CD4-positive, alpha-beta T cell treated with Interleukin-6 for 4 hours (primary cell): ENCODE data around the gene ENO2.

Experiments used
- DNase-seq: peaks from one replicate; pipeline ENCODE4 v3.0.0-alpha.2; 2020; ENCODE audit warnings: mixed read lengths

ENO2 gene

DNA sequence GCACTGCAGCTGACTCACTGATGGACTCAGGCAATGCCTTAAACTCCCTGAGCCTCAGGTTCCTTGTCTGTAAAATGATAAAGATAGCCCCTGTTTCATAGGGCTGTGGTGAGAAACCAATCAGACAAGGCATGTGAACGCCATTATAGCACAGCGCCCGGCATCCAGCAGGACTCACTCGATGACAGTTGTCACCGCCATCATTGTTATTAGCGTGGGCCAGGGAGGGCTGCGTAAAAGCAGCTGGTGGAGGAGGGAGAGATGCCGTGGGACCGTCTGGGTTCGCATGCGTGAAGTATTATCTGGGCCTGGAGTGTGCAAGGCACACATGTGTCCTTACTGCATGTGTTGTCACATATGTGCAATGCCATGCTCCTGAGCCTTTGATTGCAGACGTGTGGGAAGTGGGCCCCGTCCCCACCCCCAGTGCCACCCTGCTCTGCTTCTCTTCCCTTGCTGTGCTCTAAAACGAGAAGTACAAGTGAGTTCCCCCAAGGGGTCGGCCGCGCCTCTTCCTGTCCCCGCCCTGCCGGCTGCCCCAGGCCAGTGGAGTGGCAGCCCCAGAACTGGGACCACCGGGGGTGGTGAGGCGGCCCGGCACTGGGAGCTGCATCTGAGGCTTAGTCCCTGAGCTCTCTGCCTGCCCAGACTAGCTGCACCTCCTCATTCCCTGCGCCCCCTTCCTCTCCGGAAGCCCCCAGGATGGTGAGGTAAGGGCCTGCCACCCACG is 36.6 kb downstream of the ENO2 start, which contains the start of gene PTPN6:
TSS of gene PTPN6 (plus strand) at position 546 of the 730 bp plus-strand sequence. CDS start at position 703, 157 bp downstream.
- DNase-seq = peak; percentile 76

DNA sequence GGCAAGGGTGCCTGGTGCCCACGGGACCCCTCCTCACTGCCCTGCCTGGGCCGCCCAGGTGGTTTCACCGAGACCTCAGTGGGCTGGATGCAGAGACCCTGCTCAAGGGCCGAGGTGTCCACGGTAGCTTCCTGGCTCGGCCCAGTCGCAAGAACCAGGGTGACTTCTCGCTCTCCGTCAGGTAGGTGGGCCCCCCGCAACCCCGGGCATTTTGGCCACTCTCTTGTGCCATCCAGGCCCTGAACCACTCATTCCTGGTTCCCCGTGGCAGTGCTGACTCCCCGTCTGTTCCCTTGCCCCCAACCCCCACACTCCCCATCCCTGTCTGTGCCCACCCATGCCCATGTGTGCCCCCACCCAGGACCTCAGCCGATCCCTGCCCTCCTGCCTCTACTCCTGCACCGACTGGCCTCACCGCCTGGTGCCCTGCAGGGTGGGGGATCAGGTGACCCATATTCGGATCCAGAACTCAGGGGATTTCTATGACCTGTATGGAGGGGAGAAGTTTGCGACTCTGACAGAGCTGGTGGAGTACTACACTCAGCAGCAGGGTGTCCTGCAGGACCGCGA is 37.3 kb downstream of the ENO2 start:
- peak; percentile 44 for DNase-seq

- DNase-seq = peak; percentile 33
Measured at GRCh38 chr12:6952121-6952862, 37.9 kb downstream of the ENO2 start.

GRCh38 chr12:6952863-6953441 is 38.6 kb downstream of the ENO2 start:
- DNase-seq = no peak

- DNase-seq = peak; percentile 69
Measured at GRCh38 chr12:6953442-6954315, 39.3 kb downstream of the ENO2 start.

- no peak for DNase-seq
Measured at GRCh38 chr12:6954316-6955107, 40.1 kb downstream of the ENO2 start.

- no peak for DNase-seq
Measured at GRCh38 chr12:6955108-6956020, 41.0 kb downstream of the ENO2 start.

- DNase-seq = no peak
Measured at GRCh38 chr12:6956021-6956727, 41.8 kb downstream of the ENO2 start.

DNA sequence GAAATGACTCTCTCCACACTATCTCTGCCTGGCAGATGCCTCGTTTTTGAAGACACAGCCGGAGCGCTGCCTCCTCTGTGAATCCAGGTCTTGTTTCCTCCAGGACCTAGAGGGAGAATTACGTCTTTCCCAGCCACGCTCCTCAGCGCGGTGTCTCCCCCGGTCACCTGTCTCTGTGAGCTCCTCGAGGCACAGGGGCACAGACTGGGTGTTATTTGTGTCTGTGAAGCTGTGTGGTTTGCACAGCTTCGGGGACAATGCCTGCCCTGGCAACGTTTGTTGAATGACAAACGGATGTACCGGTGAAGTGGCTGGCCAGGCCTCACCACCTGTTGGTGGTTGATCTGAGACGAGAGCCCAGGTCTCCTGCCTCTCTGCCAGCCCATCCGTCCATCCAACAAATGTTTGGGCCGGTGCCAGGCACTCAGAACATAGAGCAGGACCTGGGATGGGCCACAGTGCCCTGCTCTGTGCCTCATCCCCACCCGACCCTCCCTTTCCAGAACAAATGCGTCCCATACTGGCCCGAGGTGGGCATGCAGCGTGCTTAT is 42.8 kb downstream of the ENO2 start:
- peak; percentile 37 for DNase-seq

- no peak for DNase-seq
Measured at GRCh38 chr12:6957741-6958608, 43.6 kb downstream of the ENO2 start.

GRCh38 chr12:6958609-6959057 is 44.3 kb downstream of the ENO2 start:
- DNase-seq = no peak

- peak; percentile 77 for DNase-seq
Measured at GRCh38 chr12:6959058-6959804, 44.9 kb downstream of the ENO2 start.

GRCh38 chr12:6959805-6960592 is 45.6 kb downstream of the ENO2 start:
- DNase-seq = no peak

DNA sequence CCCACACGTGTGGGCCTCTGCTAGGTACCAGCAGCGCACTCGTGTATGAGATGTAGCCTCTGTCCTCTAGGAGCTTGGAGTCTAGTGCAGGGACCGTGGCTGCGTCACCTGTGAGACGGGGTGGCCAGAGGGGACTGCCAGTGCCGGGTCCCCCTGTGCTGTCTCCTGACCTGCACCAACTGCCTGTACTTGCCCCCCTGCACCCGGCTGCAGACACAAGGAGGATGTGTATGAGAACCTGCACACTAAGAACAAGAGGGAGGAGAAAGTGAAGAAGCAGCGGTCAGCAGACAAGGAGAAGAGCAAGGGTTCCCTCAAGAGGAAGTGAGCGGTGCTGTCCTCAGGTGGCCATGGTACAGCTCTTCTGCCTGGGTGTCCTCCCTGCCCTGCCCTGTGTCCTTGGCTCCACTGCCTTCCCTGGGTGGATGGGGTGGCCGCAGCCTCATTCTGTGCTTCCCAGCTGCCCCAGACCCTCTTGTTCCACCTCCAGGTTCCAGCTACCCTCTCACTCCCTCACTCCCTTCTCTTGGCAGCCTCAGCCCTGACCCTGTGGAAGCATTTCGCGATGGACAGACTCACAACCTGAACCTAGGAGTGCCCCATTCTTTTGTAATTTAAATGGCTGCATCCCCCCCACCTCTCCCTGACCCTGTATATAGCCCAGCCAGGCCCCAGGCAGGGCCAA is 46.4 kb downstream of the ENO2 start:
- no peak for DNase-seq

DNA sequence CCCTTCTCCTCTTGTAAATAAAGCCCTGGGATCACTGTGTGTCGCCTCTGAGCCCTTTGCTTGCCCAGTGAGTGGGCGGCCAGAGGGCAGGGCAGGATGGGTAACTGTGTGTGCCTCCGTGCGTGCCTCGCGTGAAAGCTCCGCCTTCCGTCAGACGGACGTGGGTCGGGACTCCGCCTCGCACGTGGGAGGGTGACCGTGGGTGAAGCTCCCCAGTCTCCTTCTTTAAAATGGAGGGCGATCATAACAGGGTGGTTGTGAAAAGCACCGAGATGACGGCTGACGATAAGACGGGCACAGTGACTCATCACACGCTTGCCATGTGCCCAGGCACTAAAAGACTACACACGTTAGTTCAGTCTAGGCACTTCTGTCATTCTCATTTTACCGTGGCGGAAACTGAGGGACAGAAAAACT is 46.9 kb downstream of the ENO2 start:
- peak; percentile 95 for DNase-seq

DNA sequence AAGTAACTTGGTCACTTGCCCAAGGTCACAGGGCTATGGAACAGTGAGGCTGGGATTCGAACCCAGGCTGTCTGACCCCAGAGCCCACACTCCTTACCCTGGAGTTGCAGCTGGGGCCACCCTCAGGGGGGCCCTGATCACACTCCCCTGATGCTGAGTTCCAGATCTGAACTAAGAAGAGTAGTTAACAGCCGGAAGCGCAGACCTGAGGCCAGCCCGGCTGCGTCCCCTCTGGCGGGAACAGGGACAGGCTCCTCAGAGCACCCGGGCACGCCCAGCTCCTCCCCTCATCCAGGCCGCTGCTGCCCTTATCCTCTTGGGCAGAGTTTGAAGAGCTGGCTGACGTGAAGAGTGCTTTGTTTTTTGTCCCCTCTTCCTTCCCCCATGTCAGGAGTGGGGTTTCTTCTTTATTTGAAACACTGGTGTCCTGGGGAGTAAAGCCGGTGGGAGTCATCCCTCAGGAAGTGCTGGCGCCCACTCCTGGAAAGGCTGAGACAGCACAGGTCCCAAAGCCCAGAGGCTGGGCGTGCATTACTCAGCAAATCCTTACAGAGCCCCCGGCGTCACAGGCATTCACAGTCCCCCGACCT is 47.4 kb downstream of the ENO2 start:
- peak; percentile 57 for DNase-seq
